ENCODE results near the gene ANKS1A. TPM values are rescaled to one million over a fixed set of nuclear protein-coding genes. Genes with fewer than 3 reads are reported as not detected.
A peak's percentile ranks its signal among the peaks of the same experiment; 100 is the strongest.

ANKS1A gene
- total and polyA plus RNA-seq, 2 experiments from 2014 or later, result 3.2 to 4.4 TPM

DNA sequence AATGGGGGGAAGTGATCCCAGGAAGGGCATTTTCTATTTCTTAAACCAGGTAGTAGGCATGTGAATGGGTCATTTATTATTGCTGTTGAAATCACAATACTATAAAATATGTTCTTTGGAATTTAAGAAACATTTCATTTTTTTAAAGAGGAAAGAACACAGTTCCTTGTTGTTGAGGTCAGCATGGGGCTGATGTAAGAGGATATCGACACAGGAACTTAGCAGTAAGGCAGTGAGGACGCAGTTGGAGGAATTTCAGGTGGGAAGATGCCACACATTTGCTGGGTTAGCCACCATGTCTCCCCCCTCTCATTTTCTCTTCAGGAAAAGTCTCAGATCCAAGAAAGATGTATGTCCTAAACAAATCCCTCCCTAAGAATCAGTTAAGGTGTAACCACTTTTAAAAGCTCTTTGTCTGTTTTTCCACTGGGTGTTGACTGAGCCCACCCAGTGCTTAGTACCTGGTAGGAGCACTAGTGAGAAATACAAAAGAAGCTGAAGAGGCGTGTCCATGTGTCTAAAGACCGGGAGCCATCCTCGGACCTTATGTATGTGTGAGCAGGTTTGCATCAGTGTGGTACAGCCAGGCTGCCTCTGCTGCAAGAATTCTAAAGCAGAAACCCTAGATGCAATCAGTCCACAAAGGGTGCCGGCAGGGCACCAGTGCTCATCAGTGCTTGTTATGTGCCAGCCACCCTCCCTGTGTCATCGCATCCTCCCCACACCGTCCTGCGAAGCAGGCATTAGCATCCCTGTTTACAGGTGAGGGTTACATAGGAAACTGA is 153.2 kb downstream of the ANKS1A start:
- Histone ChIP-seq H3K9me2 (ENCODE audit: insufficient read depth) (no peaks in the 10 kb centered on the region), H3K4me2 (ENCODE audit: unreplicated experiment) (no peak overlapping the region), H3K27ac (no peak overlapping the region), H3K27me3 (replicated peaks; ENCODE audit: insufficient read depth) (no peaks in the 10 kb centered on the region), H4K20me1 (ENCODE audit: insufficient read depth) (no peaks in the 10 kb centered on the region), H3K4me1 (ENCODE audit: insufficient read depth) (peaks cover 31% of the 10 kb centered on the region), H3K9ac (no peak overlapping the region), H3F3A (ENCODE audit: insufficient read depth) (peaks cover 31% of the 10 kb centered on the region), H3K79me2 (ENCODE audit: insufficient read depth) (no peaks in the 10 kb centered on the region), H2AFZ (no peak overlapping the region), H3K4me3 (no peak overlapping the region), H3K36me3 (ENCODE audit: low read depth) (no peaks in the 10 kb centered on the region), H3K9me3 (ENCODE audit: low read depth) (no peaks in the 10 kb centered on the region)
- WGBS, 2 experiments (ENCODE audit: low coverage in 1 of 2, low lambda C conversion rate in 2 of 2, missing lambda C conversion rate in 2 of 2), result 94 to 96% methylated on average over 9 of the region's 9 CpGs
- in situ Hi-C loops (cut with MboI), result no loop called here
- TF ChIP-seq EZH2phosphoT487 (IDR thresholded peaks at IDR 0.05; ENCODE audit: insufficient read depth, low read depth), result no peak
- no peak for TF ChIP-seq EZH2 (IDR thresholded peaks at IDR 0.05; ENCODE audit: insufficient read depth, poor library complexity, severe bottlenecking)
- no peak for DNase-seq

DNA sequence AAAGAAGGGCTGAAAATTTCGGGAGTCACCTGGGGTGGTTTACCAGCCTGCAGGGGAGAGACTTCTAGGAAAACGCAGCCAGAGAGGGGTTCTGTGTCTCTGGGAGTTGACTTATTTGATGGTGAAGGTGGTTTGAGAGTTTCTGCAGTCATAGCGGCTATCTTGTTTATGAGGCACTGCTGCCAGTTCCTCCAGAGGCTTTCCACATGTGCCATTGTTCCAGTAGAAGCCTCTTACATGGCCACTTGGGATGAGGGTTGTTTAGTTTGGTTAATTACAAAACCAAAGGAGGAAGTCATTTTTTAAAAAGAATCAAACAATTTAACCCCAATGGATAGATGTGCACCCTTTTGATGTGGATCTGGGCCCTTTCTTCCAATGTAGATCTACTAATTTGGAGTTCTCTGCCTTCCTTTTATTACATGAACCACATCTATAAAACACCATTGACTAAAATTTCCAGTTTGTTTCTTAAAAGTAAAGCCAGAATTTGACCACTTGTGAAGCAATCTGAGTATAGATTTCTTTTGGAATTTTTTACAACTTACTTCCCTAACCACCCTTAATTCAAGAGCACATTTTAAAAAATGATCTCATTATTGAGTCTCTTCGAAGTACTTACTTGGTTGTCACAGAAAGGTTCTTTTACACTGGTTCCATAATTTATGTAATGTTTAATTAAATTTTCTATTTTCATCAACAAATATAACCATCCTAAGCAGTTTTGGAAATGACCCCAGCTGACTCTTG is 154.5 kb downstream of the ANKS1A start:
- 78 to 82% methylated on average over 4 of the region's 4 CpGs for WGBS, 2 experiments (ENCODE audit: low coverage in 1 of 2, low lambda C conversion rate in 2 of 2, missing lambda C conversion rate in 2 of 2)
- Histone ChIP-seq H3K79me2 (ENCODE audit: insufficient read depth) (no peaks in the 10 kb centered on the region), H3K9me3 (ENCODE audit: low read depth) (no peaks in the 10 kb centered on the region), H3F3A (ENCODE audit: insufficient read depth) (peaks cover 41% of the 10 kb centered on the region), H3K4me1 (ENCODE audit: insufficient read depth) (peaks cover 35% of the 10 kb centered on the region), H4K20me1 (ENCODE audit: insufficient read depth) (no peaks in the 10 kb centered on the region), H2AFZ (no peak overlapping the region), H3K9ac (no peak overlapping the region), H3K4me2 (ENCODE audit: unreplicated experiment) (no peak overlapping the region), H3K27me3 (replicated peaks; ENCODE audit: insufficient read depth) (no peaks in the 10 kb centered on the region), H3K27ac (no peak overlapping the region), H3K36me3 (ENCODE audit: low read depth) (no peaks in the 10 kb centered on the region), H3K4me3 (no peak overlapping the region), H3K9me2 (ENCODE audit: insufficient read depth) (no peaks in the 10 kb centered on the region)
- in situ Hi-C loops (cut with MboI), result no loop called here
- DNase-seq, result no peak
- TF ChIP-seq EZH2 (IDR thresholded peaks at IDR 0.05; ENCODE audit: insufficient read depth, poor library complexity, severe bottlenecking) (no peak), EZH2phosphoT487 (IDR thresholded peaks at IDR 0.05; ENCODE audit: insufficient read depth, low read depth) (no peak)

GRCh38 chr6:35044145-35044745 is 155.2 kb downstream of the ANKS1A start:
- no peak overlapping the region for H3K4me3 ChIP-seq
- no peaks in the 10 kb centered on the region for H3K9me2 ChIP-seq (ENCODE audit: insufficient read depth)
- no peaks in the 10 kb centered on the region for H4K20me1 ChIP-seq (ENCODE audit: insufficient read depth)
- peak overlapping the region; percentile 46; the same call in 1 of the 2 replicates for H2AFZ ChIP-seq
- WGBS, 2 experiments (ENCODE audit: low coverage in 1 of 2, low lambda C conversion rate in 2 of 2, missing lambda C conversion rate in 2 of 2), result 66 to 70% methylated on average over 16 of the region's 16 CpGs
- no peaks in the 10 kb centered on the region for H3K9me3 ChIP-seq (ENCODE audit: low read depth)
- peak; percentile 57 for DNase-seq
- H3K9ac ChIP-seq, result 0 out of 2 replicates have a peak overlapping the region, but pooled peaks have one; percentile 30
- no peak for TF ChIP-seq EZH2 (IDR thresholded peaks at IDR 0.05; ENCODE audit: insufficient read depth, poor library complexity, severe bottlenecking)
- no peak for TF ChIP-seq EZH2phosphoT487 (IDR thresholded peaks at IDR 0.05; ENCODE audit: insufficient read depth, low read depth)
- H3K4me2 ChIP-seq (ENCODE audit: unreplicated experiment), result peak overlapping the region; percentile 26
- no peaks in the 10 kb centered on the region for H3K36me3 ChIP-seq (ENCODE audit: low read depth)
- H3K27me3 ChIP-seq (replicated peaks; ENCODE audit: insufficient read depth), result no peaks in the 10 kb centered on the region
- no peaks in the 10 kb centered on the region for H3K79me2 ChIP-seq (ENCODE audit: insufficient read depth)
- in situ Hi-C loops (cut with MboI), result no loop called here
- peaks cover 41% of the 10 kb centered on the region for H3F3A ChIP-seq (ENCODE audit: insufficient read depth)
- peaks cover 42% of the 10 kb centered on the region for H3K4me1 ChIP-seq (ENCODE audit: insufficient read depth)
- peak overlapping the region; percentile 58 for H3K27ac ChIP-seq

- in situ Hi-C loops (cut with MboI), result no loop called here
- TF ChIP-seq EZH2 (IDR thresholded peaks at IDR 0.05; ENCODE audit: insufficient read depth, poor library complexity, severe bottlenecking) (no peak), EZH2phosphoT487 (IDR thresholded peaks at IDR 0.05; ENCODE audit: insufficient read depth, low read depth) (no peak)
- Histone ChIP-seq H3K36me3 (ENCODE audit: low read depth) (no peaks in the 10 kb centered on the region), H3K4me1 (ENCODE audit: insufficient read depth) (peaks cover 48% of the 10 kb centered on the region), H3K79me2 (ENCODE audit: insufficient read depth) (no peaks in the 10 kb centered on the region), H3K9me3 (ENCODE audit: low read depth) (no peaks in the 10 kb centered on the region), H3K27me3 (replicated peaks; ENCODE audit: insufficient read depth) (no peaks in the 10 kb centered on the region), H3K4me3 (no peak overlapping the region), H2AFZ (peak overlapping the region; percentile 46; the same call in 1 of the 2 replicates), H3K4me2 (ENCODE audit: unreplicated experiment) (peak overlapping the region; percentile 26), H3K9me2 (ENCODE audit: insufficient read depth) (no peaks in the 10 kb centered on the region), H4K20me1 (ENCODE audit: insufficient read depth) (no peaks in the 10 kb centered on the region), H3K27ac (peak overlapping the region; percentile 58), H3K9ac (0 out of 2 replicates have a peak overlapping the region, but pooled peaks have one; percentile 30), H3F3A (ENCODE audit: insufficient read depth) (peaks cover 41% of the 10 kb centered on the region)
- 40 to 44% methylated on average over 3 of the region's 3 CpGs for WGBS, 2 experiments (ENCODE audit: low coverage in 1 of 2, low lambda C conversion rate in 2 of 2, missing lambda C conversion rate in 2 of 2)
- DNase-seq, result peak; percentile 62
These were observed 155.8 kb downstream of the ANKS1A start for GRCh38 chr6:35044761-35045421.
